ENCODE results near the gene MFGE8.
A peak's percentile ranks its signal among the peaks of the same experiment; 100 is the strongest.
"Not testable (repeated sequence)": the region's sequence is repeated elsewhere in the genome, so short reads cannot be mapped to it uniquely, and the experiment has no call there.

The MFGE8 gene

DNA sequence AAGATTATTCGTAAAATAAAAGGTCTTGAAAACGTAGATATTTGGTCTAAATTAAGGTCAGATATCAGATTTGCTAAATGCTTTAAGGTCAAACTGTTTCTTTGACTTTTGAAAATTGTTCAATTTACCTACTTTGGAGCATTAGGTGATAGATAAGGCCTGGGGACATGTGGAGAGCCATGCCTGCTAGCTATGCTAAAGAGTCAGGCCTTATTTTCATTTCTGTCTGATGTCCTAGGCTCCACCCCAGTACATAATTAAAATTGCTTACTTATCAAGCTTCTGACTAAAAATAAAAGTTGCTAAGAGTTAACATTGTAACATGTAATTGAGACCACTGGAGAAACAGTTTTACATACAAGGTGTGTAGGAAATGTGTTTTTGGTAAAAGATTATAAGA is 12.5 kb upstream of the MFGE8 start:
- not testable (repeated sequence) for H3K27ac ChIP-seq (ENCODE audit: low read length, poor library complexity, severe bottlenecking); H3K79me1 ChIP-seq (replicated peaks; ENCODE audit: low read length, poor library complexity, severe bottlenecking); H2BK5ac ChIP-seq (ENCODE audit: low read depth, low read length, poor library complexity, severe bottlenecking); H2BK12ac ChIP-seq (ENCODE audit: low read length in 2 of 2); H4K8ac ChIP-seq (ENCODE audit: low read length); H3K27me3 ChIP-seq (ENCODE audit: control insufficient read depth in 1 of 2, insufficient read depth in 1 of 2, low read length in 2 of 2); H3K23ac ChIP-seq (ENCODE audit: low read length in 2 of 2); H3K4me2 ChIP-seq (ENCODE audit: low read length, poor library complexity, severe bottlenecking); H3K9me3 ChIP-seq (ENCODE audit: control insufficient read depth, low read length); H2AFZ ChIP-seq (ENCODE audit: low read depth, low read length); H2BK15ac ChIP-seq (ENCODE audit: low read depth, poor library complexity, severe bottlenecking); H3K4me1 ChIP-seq (ENCODE audit: control insufficient read depth, insufficient read depth, low read depth, low read length); H2AK5ac ChIP-seq (ENCODE audit: low read length, severe bottlenecking); H3K4me3 ChIP-seq (ENCODE audit: insufficient read depth in 1 of 2, low read depth in 1 of 2, low read length in 2 of 2); H2BK120ac ChIP-seq (ENCODE audit: low read depth, low read length); H3K4ac ChIP-seq (ENCODE audit: low read depth in 1 of 2, low read length in 2 of 2); H3K36me3 ChIP-seq (ENCODE audit: control insufficient read depth in 1 of 2, insufficient read depth in 2 of 2, low read depth in 1 of 2, low read length in 2 of 2); H3K9ac ChIP-seq (ENCODE audit: low read length); DNase-seq; H3K18ac ChIP-seq (ENCODE audit: low read depth in 1 of 2, low read length in 2 of 2); H4K91ac ChIP-seq (ENCODE audit: low read length); H3K14ac ChIP-seq (ENCODE audit: low read length in 2 of 2)
- WGBS, result 90% methylated on average over 2 of the region's 2 CpGs

DNA sequence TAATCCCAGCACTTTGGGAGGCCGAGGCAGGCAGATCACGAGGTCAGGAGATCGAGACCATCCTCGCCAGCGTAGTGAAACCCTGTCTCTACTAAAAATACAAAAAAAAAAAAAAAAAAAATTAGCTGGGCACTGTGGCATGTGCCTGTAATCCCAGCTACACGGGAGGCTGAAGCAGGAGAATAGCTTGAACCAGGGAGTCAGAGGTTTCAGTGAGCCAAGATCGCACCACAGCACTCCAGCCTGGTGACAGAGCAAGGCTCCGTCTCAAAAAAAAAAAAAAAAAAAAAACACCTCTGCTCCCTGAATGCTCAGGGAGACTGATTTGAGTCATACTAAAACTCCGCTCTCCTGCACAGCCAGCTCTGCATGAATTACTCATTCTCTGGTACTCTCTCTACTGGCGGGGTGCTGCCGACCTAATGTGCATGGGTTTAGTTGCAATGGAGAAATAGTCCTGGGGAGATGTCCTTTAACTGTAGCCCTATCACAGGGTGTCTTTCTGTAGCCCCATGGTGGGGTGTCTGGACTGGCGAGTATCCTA is 7.8 kb upstream of the MFGE8 start:
- H3K9ac ChIP-seq (ENCODE audit: low read length); H3K4me2 ChIP-seq (ENCODE audit: low read length, poor library complexity, severe bottlenecking); H2BK12ac ChIP-seq (ENCODE audit: low read length in 2 of 2); H3K36me3 ChIP-seq (ENCODE audit: control insufficient read depth in 1 of 2, insufficient read depth in 2 of 2, low read depth in 1 of 2, low read length in 2 of 2); H3K4ac ChIP-seq (ENCODE audit: low read depth in 1 of 2, low read length in 2 of 2); H3K23ac ChIP-seq (ENCODE audit: low read length in 2 of 2); H3K14ac ChIP-seq (ENCODE audit: low read length in 2 of 2); H2BK15ac ChIP-seq (ENCODE audit: low read depth, poor library complexity, severe bottlenecking); H3K18ac ChIP-seq (ENCODE audit: low read depth in 1 of 2, low read length in 2 of 2); H2BK120ac ChIP-seq (ENCODE audit: low read depth, low read length); H3K27me3 ChIP-seq (ENCODE audit: control insufficient read depth in 1 of 2, insufficient read depth in 1 of 2, low read length in 2 of 2); H4K91ac ChIP-seq (ENCODE audit: low read length); H2BK5ac ChIP-seq (ENCODE audit: low read depth, low read length, poor library complexity, severe bottlenecking); H3K4me3 ChIP-seq (ENCODE audit: insufficient read depth in 1 of 2, low read depth in 1 of 2, low read length in 2 of 2); H3K79me1 ChIP-seq (replicated peaks; ENCODE audit: low read length, poor library complexity, severe bottlenecking); H4K8ac ChIP-seq (ENCODE audit: low read length); H3K9me3 ChIP-seq (ENCODE audit: control insufficient read depth, low read length); H2AFZ ChIP-seq (ENCODE audit: low read depth, low read length): not testable (repeated sequence)
- H3K4me1 ChIP-seq (ENCODE audit: control insufficient read depth, insufficient read depth, low read depth, low read length), result peaks cover 15% of the 10 kb centered on the region
- H3K27ac ChIP-seq (ENCODE audit: low read length, poor library complexity, severe bottlenecking), result peak overlapping the region; percentile 41
- peak; percentile 75 for DNase-seq
- 63% methylated on average over 7 of the region's 12 CpGs for WGBS
- peak overlapping the region; percentile 20 for H2AK5ac ChIP-seq (ENCODE audit: low read length, severe bottlenecking)

DNA sequence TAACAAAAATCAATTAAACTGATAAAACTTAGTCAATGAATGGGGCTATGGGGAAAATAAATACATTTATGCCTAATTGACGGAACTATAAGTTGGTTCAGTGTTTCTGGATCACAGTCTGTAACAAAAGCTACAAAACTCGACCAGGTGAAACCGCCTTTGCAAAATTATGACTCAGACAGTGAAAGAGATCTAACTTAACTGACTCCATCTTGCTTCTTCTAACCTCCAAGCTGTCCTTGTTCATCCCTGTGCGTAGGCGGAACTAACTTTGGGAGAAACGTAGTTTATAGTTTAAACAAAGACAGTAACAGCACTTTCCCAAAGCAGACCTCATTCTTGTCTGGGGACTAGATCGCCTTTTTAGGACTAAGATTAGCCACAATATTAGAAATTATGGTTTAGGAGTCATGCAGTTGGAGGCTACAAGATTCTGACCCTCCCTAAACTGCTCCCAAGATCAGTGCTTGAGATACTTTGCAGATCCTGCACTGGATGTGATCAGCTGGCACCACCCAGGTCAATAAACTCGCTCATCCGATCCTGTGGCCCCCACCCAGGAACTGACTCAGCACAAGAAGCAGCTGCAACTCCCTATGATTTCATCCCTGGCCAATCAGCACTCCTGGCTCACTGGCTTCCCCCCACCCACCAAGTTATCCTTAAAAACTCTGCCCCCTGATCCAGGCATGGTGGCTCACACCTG is 7.2 kb upstream of the MFGE8 start:
- H3K36me3 ChIP-seq (ENCODE audit: control insufficient read depth in 1 of 2, insufficient read depth in 2 of 2, low read depth in 1 of 2, low read length in 2 of 2), result no peaks in the 10 kb centered on the region
- no peak overlapping the region for H3K23ac ChIP-seq (ENCODE audit: low read length in 2 of 2)
- no peak overlapping the region for H3K27ac ChIP-seq (ENCODE audit: low read length, poor library complexity, severe bottlenecking)
- H3K18ac ChIP-seq (ENCODE audit: low read depth in 1 of 2, low read length in 2 of 2), result no peak overlapping the region
- no peak overlapping the region for H3K14ac ChIP-seq (ENCODE audit: low read length in 2 of 2)
- no peaks in the 10 kb centered on the region for H3K27me3 ChIP-seq (ENCODE audit: control insufficient read depth in 1 of 2, insufficient read depth in 1 of 2, low read length in 2 of 2)
- H3K9ac ChIP-seq (ENCODE audit: low read length), result no peak overlapping the region
- H2BK12ac ChIP-seq (ENCODE audit: low read length in 2 of 2), result no peak overlapping the region
- no peak overlapping the region for H4K8ac ChIP-seq (ENCODE audit: low read length)
- peak; percentile 36 for DNase-seq
- H3K79me1 ChIP-seq (replicated peaks; ENCODE audit: low read length, poor library complexity, severe bottlenecking), result no peaks in the 10 kb centered on the region
- H4K91ac ChIP-seq (ENCODE audit: low read length), result no peak overlapping the region
- H2BK120ac ChIP-seq (ENCODE audit: low read depth, low read length), result no peak overlapping the region
- H2BK5ac ChIP-seq (ENCODE audit: low read depth, low read length, poor library complexity, severe bottlenecking), result no peak overlapping the region
- H3K4me1 ChIP-seq (ENCODE audit: control insufficient read depth, insufficient read depth, low read depth, low read length), result peaks cover 15% of the 10 kb centered on the region
- H3K4ac ChIP-seq (ENCODE audit: low read depth in 1 of 2, low read length in 2 of 2), result no peak overlapping the region
- H3K9me3 ChIP-seq (ENCODE audit: control insufficient read depth, low read length), result no peaks in the 10 kb centered on the region
- 72% methylated on average over 7 of the region's 9 CpGs for WGBS
- no peak overlapping the region for H2BK15ac ChIP-seq (ENCODE audit: low read depth, poor library complexity, severe bottlenecking)
- no peak overlapping the region for H2AFZ ChIP-seq (ENCODE audit: low read depth, low read length)
- H3K4me2 ChIP-seq (ENCODE audit: low read length, poor library complexity, severe bottlenecking), result no peak overlapping the region
- no peak overlapping the region for H2AK5ac ChIP-seq (ENCODE audit: low read length, severe bottlenecking)
- H3K4me3 ChIP-seq (ENCODE audit: insufficient read depth in 1 of 2, low read depth in 1 of 2, low read length in 2 of 2), result no peak overlapping the region

DNA sequence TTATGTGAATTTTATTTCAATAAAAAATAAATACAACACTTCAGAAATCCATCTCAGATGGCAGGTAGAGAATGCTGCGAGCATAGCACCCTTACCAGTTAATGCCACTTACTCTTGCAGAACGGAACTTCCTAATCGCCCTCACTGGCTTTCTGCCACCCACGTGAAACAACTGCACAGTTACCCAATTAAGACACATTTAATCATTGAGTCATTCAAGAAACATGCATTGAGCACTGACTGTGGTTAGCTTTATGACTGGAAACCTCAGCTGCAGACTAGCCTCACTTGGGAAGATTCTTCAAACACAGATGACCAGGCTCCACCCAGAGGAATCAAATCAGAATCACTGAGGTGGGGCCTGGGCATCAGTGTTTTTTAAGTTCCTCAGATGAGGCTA is 5.6 kb upstream of the MFGE8 start:
- Histone ChIP-seq H3K36me3 (ENCODE audit: control insufficient read depth in 1 of 2, insufficient read depth in 2 of 2, low read depth in 1 of 2, low read length in 2 of 2) (no peaks in the 10 kb centered on the region), H2BK120ac (ENCODE audit: low read depth, low read length) (no peak overlapping the region), H3K23ac (ENCODE audit: low read length in 2 of 2) (no peak overlapping the region), H3K9ac (ENCODE audit: low read length) (peak overlapping the region; percentile 42), H3K4me1 (ENCODE audit: control insufficient read depth, insufficient read depth, low read depth, low read length) (peaks cover 15% of the 10 kb centered on the region), H3K4me2 (ENCODE audit: low read length, poor library complexity, severe bottlenecking) (peak overlapping the region; percentile 45), H3K14ac (ENCODE audit: low read length in 2 of 2) (no peak overlapping the region), H3K79me1 (replicated peaks; ENCODE audit: low read length, poor library complexity, severe bottlenecking) (no peaks in the 10 kb centered on the region), H2BK5ac (ENCODE audit: low read depth, low read length, poor library complexity, severe bottlenecking) (no peak overlapping the region), H3K27me3 (ENCODE audit: control insufficient read depth in 1 of 2, insufficient read depth in 1 of 2, low read length in 2 of 2) (no peaks in the 10 kb centered on the region), H2AFZ (ENCODE audit: low read depth, low read length) (no peak overlapping the region), H2BK15ac (ENCODE audit: low read depth, poor library complexity, severe bottlenecking) (no peak overlapping the region), H3K27ac (ENCODE audit: low read length, poor library complexity, severe bottlenecking) (peak overlapping the region; percentile 84), H2BK12ac (ENCODE audit: low read length in 2 of 2) (no peak overlapping the region), H3K4ac (ENCODE audit: low read depth in 1 of 2, low read length in 2 of 2) (no peak overlapping the region), H3K18ac (ENCODE audit: low read depth in 1 of 2, low read length in 2 of 2) (no peak overlapping the region), H3K4me3 (ENCODE audit: insufficient read depth in 1 of 2, low read depth in 1 of 2, low read length in 2 of 2) (no peak overlapping the region), H4K91ac (ENCODE audit: low read length) (no peak overlapping the region), H3K9me3 (ENCODE audit: control insufficient read depth, low read length) (no peaks in the 10 kb centered on the region), H2AK5ac (ENCODE audit: low read length, severe bottlenecking) (peak overlapping the region; percentile 95), H4K8ac (ENCODE audit: low read length) (no peak overlapping the region)
- 3% methylated on average over 4 of the region's 4 CpGs for WGBS
- peak; percentile 98 for DNase-seq
